Ectodermal cell (in vitro differentiated cells): Measurements from ENCODE around the gene TNXB.
"Not testable (repeated sequence)": the region's sequence is repeated elsewhere in the genome, so short reads cannot be mapped to it uniquely, and the experiment has no call there.

Experiments used
- H3K27ac ChIP-seq: 2 replicates; pipeline ENCODE4 v1.7.0; 2013; ENCODE audit warnings: mild to moderate bottlenecking, low read depth, low read length; ENCODE audit not compliant: insufficient read depth, poor library complexity, severe bottlenecking
- H3K27me3 ChIP-seq: 2 replicates; pipeline ENCODE4 v1.7.0; 2013; ENCODE audit warnings: mild to moderate bottlenecking, low read length; ENCODE audit not compliant: insufficient read depth, control insufficient read depth, poor library complexity, severe bottlenecking
- H3K36me3 ChIP-seq: one replicate; pipeline ENCODE4 v1.7.0; 2013; ENCODE audit warnings: low read length; ENCODE audit not compliant: control insufficient read depth, insufficient read depth
- H3K4me1 ChIP-seq: one replicate; pipeline ENCODE4 v1.7.0; 2013; ENCODE audit warnings: low read length; ENCODE audit not compliant: control insufficient read depth, insufficient read depth
- H3K4me3 ChIP-seq: 2 replicates; pipeline ENCODE4 v1.7.0; 2013; ENCODE audit warnings: low read depth, low read length, control low read depth; ENCODE audit not compliant: insufficient read depth
- H3K9me3 ChIP-seq: 2 replicates; pipeline ENCODE4 v1.7.0; 2013; ENCODE audit warnings: mild to moderate bottlenecking, low read length, moderate library complexity; ENCODE audit not compliant: control insufficient read depth
- whole genome bisulfite sequencing, 2 experiments: methylation state at CpG; one replicate each; pipeline ENCODE4 v1.1.7; 2013; ENCODE audit warnings: missing lambda C conversion rate in 2 of 2; 5-methylcytosine and 5-hydroxymethylcytosine counted together

The TNXB gene

DNA sequence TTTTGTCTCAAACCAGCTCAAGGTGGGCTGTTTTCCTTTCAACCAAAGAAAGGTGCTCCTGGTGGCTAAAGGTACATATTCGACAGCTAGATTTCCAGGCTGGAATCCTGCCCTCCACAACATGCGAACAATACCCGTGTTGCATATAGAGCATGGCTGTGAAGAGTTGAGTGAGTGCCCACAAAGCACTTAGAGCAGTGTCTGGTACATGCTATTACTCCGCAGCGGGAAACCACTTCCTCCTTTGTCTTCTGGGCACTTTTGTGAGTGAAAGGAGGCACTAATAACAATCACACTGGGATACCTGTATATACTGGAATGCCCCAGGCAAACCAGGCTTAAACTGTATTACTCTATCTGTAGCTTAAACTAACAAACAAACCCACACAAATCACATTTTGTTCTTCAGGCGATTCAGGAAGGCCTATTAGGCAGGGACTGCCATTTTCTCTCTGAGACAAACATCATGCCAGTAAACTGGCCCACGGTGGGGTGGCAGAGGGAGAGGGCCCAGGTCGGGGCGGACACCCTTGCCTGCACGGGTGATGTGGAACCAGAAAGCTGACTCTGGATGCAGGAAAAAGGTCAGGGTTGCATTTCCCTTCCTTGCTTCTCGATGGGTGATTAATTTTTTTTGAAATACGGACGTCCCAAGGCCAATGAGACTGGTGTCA, 104.1 kb downstream of the TNXB start:
- H3K27me3 ChIP-seq, H3K27ac ChIP-seq, H3K4me3 ChIP-seq, H3K4me1 ChIP-seq, H3K9me3 ChIP-seq, H3K36me3 ChIP-seq: not testable (repeated sequence)
- WGBS, 2 experiments, result 86 to 88% methylated on average over 8 of the region's 13 CpGs

DNA sequence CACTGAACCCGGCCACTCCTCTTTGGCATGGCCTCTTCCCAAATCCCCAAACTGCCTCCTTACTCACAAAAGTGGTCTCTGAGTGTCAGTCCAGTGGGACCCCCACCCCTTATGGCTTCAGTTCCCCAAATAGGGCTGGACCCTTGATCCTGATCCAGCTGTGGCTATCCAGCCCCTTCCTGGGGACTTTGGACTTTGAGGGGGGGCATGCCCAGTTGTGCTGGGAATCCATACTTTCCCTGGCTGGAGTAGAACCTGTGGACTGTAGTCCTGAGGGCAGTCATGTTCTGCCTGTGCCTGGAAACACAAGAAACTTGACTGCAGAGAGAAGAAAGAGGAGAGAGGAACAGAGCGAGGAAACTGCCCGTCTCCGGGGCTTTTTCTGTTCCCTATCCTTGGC, 104.7 kb downstream of the TNXB start:
- H3K27ac ChIP-seq, H3K27me3 ChIP-seq, H3K4me3 ChIP-seq, H3K36me3 ChIP-seq, H3K4me1 ChIP-seq, H3K9me3 ChIP-seq: not testable (repeated sequence)
- 94 to 96% methylated on average over 4 of the region's 4 CpGs for WGBS, 2 experiments

DNA sequence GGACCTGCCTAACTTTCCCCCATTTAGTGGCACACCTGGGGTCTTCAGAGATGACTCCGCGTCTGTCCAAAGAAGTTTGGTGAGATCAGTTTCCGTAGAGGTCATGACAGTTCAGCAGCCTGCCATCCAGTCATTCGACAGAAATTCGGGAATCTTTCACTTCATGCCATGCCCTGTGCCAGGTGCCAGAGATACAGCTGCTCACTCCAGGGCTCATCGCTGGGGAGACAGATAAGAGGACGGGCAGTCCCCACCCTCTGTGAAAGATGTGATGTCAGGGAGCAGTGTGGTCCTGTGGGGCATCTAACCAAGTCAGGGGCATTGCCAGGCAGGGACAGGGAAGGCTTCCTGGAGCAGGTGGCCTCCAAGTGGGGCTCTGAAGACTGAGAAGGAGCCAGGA, 105.8 kb downstream of the TNXB start:
- not testable (repeated sequence) for H3K27ac ChIP-seq, H3K27me3 ChIP-seq, H3K36me3 ChIP-seq, H3K9me3 ChIP-seq, H3K4me3 ChIP-seq, H3K4me1 ChIP-seq
- no CpG with 5 or more reads among the region's 7 CpGs for WGBS, 2 experiments

DNA sequence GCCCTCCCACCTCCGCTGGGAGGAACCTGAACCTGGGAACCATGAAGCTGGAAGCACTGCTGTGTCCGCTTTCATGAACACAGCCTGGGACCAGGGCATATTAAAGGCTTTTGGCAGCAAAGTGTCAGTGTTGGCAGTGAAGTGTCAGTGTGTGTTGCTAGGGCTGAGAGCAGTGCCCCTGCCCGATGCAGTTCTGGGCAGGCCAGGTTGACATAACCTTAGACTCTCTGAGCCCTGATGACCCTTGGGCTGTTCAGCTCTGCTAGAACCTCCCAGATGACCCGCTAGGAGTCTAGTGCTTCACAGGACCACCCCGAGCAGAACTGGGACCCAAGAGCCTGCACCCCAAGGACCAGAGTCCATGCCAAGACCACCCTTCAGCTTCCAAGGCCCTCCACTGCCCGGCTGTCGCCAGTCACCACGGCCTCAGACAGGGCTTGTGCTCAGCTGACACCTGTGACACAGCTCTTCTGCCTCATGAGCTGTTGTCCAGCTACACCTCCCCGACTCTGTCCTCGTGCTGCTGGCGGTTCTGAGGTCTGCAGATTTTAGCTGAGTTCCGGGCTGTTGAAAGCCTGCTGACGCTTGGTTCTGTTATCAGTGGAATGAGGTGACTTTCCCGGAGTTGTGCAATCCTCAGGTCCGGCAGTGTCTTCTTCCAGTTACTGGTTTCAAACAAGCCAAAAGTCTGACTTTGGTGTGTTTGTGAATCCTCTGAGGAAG, 106.4 kb downstream of the TNXB start:
- H3K27ac ChIP-seq, H3K36me3 ChIP-seq, H3K4me3 ChIP-seq, H3K9me3 ChIP-seq, H3K27me3 ChIP-seq, H3K4me1 ChIP-seq: not testable (repeated sequence)
- WGBS, 2 experiments, result no CpG with 5 or more reads among the region's 15 CpGs

DNA sequence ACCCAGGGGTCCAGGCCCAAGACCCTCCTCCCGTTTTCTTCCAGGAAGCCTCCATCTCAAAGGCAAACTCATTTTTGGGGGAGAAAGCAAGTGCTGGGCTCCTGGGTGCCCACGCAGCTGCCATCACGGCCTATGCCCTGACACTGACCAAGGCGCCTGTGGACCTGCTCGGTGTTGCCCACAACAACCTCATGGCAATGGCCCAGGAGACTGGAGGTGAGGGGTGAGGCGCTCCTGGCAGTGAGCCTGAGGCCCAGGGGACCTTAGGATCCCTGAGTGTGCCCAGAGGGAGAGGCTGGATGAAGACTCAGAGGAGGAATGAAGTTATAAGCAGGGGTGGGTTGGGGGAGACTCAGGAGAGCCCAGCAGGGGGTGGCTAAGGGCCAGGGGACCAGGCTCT, 112.8 kb downstream of the TNXB start:
- 92 to 96% methylated on average over 5 to 6 of the region's 6 CpGs for WGBS, 2 experiments
- not testable (repeated sequence) for H3K9me3 ChIP-seq, H3K4me3 ChIP-seq, H3K27ac ChIP-seq, H3K4me1 ChIP-seq, H3K36me3 ChIP-seq, H3K27me3 ChIP-seq

DNA sequence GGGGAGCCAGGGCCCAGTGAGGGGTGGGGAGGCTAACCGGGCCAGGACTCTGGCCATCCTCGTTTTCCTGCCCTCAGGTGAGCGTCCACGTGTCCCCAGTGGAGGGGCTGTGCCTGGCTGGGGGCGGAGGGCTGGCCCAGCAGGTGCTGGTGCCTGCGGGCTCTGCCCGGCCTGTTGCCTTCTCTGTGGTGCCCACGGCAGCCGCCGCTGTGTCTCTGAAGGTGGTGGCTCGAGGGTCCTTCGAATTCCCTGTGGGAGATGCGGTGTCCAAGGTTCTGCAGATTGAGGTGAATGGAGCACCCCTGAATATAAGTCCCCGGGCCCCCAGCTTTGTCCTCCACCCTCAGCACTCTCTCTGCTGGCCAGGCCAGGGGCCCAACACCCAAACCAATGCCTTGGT, 114.7 kb downstream of the TNXB start:
- not testable (repeated sequence) for H3K27ac ChIP-seq, H3K4me1 ChIP-seq, H3K27me3 ChIP-seq, H3K36me3 ChIP-seq, H3K4me3 ChIP-seq, H3K9me3 ChIP-seq
- WGBS, 2 experiments, result 88 to 100% methylated on average over 6 to 7 of the region's 14 CpGs
